ENCODE data around the gene CNNM2.
"Not testable (repeated sequence)": the region's sequence is repeated elsewhere in the genome, so short reads cannot be mapped to it uniquely, and the experiment has no call there.

The CNNM2 gene

DNA sequence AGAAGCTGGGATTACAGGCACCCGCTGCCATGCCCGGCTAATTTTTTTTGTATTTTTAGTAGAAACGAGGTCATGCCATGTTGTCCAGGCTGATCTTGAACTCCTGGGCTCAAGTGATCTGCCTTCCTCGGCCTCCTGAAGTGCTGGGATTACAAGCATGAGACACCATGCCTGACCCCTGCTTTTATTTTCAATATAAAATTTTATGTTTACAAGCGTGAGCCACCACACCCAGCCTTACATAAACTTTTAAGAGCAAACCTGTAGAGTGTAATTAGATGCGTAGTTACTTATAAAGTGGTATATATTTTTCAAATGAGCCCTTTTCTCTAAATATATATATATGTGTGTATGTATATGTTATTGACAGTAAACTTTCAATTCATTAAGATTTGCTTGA is 8.7 kb downstream of the CNNM2 start:
- no peak for DNase-seq (ENCODE audit: low read depth in 3 of 3)

DNA sequence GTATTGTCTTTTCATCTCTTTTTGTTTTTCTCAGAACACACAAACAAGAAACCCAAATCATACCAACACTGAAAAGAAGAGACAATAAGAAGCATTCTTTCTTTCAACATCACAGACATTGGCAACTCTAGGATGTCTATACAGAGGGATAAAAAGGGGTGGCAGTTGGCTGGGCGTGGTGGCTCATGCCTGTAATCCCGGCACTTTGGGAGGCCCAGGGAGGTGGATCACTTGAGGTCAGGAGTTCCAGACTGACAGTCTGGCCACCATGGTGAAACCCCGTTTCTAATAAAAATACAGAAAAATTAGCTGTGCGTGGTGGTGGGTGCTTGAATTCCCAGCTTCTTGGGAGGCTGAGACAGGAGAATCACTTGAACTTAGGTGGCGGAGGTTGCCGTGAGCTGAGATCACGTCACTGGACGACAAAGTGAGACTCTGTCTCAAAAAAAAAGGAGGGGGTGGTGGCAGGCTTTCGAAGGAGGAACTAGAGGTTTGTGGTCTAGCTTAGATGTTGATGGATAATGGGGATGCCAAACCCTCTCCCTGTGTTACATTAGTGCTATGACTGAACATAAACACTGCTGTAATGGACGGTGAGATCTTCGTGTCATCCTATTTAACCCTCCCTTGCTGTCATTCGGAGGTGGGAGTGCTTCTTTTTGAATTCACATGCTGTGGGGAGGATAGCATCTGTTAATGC is 9.4 kb downstream of the CNNM2 start:
- DNase-seq (ENCODE audit: low read depth in 3 of 3), result no peak

DNA sequence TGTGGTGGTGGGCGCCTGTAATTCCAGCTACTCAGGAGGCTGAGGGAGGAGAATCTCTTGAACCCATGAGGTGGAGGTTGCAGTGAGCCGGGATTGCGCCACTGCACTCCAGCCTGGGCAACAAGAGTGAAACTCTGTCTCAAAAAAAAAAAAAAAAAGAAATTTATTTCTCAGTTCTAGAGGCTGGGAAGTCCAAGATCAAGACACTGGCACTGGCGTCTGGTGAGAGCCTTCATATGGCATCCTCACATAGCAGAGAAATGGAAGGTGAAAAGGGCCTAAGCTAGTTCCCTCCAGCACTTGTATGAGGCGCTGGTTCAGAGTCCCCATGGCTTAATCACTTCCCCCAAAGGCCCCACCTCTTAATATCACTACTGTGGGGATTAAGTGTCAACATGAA is 10.3 kb downstream of the CNNM2 start:
- DNase-seq (ENCODE audit: low read depth in 3 of 3), result not testable (repeated sequence)

DNA sequence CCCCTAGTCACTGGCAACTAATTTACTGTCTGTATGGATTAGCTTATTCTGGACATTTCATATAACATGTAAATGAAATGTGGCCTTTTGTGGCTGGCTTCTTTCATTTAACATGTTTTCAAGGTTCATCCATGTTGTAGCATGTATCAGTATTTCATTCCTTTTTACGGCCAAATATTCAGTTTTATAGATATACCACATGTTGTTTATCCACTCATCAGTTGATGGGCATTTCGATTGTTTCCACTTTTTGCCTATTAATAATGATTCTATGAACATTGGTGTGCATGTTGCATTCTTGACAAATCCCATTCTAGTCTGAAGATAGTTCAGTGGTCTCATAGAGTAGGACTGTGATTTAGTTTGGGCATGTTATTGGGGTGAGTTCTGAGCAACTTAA is 12.6 kb downstream of the CNNM2 start:
- no peak for DNase-seq (ENCODE audit: low read depth in 3 of 3)

DNA sequence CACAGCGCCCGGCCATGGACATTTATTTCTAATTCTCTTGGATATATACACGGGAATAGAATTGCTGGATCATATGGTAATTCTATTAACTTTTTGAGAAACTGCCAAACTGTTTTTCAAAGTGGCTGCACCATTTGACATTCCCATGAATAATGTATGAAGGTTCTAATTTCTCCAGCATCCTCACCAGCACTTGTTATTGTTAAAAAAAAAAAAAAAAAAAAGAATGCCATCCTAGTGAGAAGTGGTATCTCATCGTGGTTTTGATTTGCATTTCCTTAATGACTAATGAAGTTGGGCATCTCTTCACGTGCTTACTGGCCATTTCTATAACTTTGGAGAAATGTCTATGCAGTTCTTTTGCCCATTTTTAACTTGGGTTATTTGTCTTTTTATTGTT is 13.5 kb downstream of the CNNM2 start:
- DNase-seq (ENCODE audit: low read depth in 3 of 3), result no peak

DNA sequence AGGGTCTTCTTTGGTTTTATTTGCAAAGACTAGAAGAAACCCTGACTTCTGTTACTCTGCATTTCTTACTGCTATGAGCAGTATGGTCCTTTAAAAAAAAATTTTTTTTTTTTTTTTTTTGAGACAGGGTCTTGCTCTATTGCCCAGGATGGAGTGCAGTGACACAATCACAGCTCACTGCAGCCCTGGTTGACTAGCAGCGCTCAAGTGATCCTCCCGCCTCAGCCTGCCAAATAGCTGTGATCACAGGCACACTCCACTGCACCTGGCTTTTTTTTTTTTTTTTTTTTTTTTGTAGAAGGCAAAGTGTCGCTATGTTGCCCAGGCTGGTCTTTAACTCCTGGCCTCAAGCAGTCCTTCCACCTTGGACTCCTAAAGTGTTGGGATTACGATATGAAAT is 17.4 kb downstream of the CNNM2 start:
- DNase-seq (ENCODE audit: low read depth in 3 of 3), result no peak

DNA sequence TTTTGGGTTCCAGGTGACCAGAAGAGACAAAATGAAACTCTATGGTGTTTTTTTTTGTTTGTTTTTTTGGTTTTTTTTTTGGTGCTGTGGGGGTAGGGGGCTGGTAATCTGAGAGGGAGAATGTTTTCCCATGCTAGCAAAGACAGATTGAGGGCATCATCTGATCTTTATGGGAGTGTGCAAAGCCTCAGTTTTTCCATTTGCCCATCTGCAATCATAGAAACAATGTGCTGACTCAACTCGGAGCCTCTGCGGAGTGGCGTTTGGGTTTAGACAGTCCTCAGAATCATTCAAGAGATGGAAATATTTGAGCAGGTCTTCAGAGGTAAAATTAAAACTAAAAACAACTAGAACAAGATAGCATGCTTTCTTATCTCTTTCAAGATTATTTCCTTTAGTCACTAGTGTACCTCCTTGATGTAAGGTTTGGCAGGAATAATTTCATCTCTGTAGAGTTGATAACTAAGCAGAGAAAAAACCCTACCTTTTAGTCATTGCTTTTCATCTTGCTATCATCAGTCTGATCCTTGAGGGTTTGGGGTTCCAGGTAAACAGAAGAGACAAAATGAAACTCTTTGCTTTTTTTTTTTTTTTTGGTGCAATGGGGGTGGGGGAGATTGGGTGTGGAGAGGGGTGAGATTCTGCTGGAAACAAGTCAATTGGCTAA is 18.0 kb downstream of the CNNM2 start:
- DNase-seq (ENCODE audit: low read depth in 3 of 3), result no peak

DNA sequence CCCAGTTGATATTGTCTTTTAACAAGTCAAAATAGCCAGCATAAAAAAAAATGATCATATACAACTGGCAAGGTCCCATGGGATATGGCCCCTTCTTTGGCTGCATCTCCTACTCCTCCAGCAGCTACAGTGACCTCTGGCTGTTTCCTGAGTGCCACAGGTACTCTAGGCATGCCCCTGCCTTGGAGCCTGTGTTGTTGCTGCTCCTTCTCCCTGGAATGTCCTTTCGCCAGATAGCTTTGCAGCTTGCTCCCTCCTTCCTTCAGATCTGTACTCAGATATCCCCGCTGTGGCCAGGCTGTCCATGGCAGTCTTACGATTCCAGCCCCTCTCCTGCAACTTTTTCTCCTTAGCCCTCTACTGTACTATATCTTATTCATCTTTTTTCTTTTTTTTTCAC is 23.3 kb downstream of the CNNM2 start:
- no peak for DNase-seq (ENCODE audit: low read depth in 3 of 3)

DNA sequence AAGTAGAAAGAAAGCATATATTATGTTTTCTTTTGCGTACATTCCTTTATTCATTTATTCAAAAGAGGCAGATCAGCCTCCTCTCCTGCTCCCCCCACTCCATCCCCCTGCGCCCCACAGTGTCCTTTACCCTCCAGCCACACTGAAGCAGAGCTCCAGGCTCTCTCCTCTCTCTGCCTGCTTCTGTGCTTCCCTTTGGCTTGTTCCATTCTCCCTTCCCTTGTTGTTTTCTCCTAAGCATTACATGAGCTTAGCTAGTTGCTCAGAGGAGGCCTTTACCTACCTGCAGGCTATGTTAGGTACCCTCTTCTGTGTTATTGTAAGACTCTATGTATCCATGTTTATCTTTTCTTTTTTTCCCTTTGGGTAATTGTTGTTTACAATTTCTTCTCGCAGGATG is 27.4 kb downstream of the CNNM2 start:
- DNase-seq (ENCODE audit: low read depth in 3 of 3), result no peak

DNA sequence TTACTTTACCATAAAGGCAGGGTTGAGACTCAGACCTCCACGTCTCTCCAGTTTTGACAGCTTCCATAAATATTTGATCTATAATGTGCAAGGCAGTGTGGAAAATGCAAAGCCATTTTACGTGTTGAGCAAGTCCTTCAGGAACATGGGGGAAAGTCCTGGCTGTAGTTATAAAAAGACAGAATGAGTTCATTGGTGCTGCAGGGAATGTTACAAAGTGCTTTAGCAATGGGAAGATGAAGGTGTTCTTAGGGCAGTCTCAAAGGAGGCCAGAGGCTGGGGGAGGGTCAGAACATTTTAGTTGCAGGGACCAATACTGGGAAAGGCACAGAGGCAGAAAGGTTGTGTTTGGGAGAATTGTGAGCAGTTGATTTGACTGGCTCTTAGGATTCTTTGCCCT is 27.9 kb downstream of the CNNM2 start:
- no peak for DNase-seq (ENCODE audit: low read depth in 3 of 3)

DNA sequence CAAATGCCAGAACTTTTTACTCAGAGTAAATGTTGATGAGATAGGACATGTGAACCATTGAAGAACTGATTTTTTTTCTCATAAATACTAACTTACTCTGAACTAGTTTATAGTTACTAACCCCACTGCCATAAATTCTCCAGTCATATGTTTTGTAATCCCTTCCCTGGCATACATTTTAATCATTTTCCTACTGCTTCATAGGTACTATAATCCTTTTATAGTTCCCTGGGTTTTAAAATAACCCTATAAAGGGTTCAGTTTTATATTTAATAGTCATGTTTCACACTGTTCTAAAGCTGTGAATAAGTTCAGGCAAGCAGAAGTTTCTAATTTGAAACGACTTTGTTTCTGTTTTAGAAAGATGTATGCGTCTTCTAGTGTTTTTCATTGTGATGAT is 28.9 kb downstream of the CNNM2 start:
- DNase-seq (ENCODE audit: low read depth in 3 of 3), result no peak

DNA sequence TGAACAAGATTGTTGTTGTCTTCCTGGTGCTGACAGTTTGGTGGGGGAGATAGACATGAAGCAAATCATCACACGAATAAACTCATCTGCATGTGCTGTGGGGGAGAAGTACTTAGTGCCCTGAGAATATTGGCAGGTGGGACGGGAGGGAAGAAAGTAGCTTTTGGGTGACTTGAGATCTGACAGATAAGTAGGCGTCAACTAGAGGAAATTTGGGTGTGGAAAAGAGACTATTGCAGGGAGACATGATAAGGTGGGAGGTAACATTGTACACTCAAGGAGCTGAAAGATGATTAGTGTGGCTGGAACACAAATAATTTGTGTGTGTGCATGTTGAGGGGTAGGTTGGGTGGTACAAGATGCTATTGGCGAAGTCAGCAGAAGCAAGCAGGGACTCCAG is 30.1 kb downstream of the CNNM2 start:
- DNase-seq (ENCODE audit: low read depth in 3 of 3), result no peak

DNA sequence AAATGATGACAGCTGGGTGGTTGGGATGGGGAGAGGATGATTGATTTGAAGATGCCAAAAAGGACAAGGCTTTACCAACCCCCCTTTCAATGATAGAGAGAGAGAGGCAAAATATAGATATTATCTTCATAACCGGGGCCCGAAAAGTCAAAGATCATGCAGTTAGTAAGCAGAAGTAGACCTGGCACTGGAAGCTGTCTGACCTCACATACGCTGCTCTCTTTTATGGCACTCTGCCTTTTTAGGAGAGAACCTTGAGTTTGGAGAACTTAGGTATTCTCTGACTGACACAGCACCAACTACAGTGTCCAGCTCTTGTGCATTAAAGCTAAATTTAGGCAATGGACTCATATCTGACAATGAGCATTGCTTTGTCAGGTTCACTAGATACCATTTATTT is 30.7 kb downstream of the CNNM2 start:
- DNase-seq (ENCODE audit: low read depth in 3 of 3), result no peak

DNA sequence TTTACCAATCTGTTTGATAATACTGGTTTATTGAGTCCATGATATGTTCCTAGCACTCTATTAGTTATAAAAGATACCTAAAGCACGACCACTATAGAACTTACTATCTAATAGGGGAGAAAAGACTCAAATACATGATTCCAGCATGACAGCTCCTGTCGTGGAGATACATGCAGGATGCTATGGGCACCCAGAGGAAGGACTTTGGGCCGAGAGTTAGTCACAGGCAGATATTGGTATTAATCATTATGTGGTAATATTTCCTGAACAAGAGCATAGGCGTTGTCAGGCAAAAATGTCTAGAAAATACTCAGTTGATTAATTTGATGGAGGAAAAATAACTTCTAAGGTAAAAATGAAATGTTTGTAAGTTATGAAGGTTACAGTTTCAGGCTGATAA is 31.8 kb downstream of the CNNM2 start:
- no peak for DNase-seq (ENCODE audit: low read depth in 3 of 3)

DNA sequence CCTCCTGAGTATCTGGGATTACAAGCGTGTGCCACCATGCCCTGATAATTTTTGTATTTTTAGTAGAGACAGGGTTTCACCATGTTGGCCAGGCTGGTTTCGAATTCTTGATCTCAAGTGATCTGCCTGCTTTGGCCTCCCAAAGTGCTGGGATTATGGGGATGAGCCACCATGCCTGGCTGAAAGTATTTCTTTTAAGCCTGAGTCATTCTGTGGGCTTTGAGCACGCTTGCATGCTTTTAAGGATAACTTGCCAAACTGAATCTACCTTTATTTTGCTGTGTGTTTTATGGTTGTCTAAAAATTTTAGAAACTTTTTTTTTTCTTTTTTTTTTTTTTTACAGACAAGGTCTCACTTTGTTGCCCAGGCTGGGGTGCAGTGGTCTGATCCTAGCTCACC is 33.2 kb downstream of the CNNM2 start:
- DNase-seq (ENCODE audit: low read depth in 3 of 3), result no peak

DNA sequence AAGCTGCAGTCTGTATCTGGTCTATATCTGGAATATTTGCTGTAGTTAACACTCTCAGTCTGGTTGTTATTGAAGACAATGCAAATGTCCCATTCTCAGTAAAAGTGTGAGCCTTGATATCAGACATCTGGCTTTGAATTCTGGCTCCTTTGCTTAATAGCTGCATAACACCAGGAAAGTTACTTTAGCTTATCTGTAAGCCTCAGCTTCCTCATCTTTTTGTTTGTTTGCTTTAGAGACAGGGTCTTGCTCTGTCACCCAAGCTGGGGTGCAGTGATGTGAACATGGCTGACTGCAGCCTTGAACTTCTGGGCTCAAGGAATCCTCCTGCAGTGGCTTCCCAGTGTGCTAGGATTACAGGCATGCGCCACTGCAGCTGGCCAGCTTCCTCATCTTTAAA is 41.3 kb downstream of the CNNM2 start:
- no peak for DNase-seq (ENCODE audit: low read depth in 3 of 3)

DNA sequence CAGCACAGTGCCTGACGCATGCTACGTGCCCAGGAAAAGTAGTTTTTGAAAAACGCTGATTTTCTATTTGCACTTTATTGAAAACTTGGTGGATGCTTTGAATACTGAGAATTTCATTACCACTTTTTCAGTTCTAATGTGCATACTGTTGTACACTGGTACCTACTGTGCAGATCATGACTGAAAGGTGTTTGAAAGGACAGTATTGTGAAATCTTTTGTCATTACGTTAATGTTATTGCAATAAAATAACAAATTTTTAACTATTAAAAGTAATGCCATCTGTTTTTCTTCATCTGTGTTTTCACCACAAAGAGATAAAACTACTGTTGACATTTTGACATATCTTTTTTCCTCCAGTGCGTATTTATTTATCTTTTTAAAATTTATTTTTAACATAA is 42.1 kb downstream of the CNNM2 start:
- DNase-seq (ENCODE audit: low read depth in 3 of 3), result no peak

DNA sequence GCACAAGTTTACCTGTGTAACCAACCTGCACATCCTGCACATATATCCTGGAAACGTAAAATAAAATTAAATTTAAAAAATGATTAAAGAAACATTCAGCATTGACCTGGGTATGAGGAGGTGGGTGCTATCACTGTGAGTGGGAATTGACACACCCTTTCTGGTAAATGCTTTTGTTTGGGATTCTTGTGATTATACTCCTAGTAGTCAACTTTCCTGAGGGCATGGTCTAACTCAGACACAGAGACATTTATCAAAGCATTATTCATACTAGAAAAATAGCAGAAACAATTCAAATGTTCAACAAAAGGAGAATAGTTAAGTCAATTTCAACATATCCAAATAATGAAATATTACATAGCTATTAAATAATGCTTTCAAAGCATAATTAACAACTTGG is 44.2 kb downstream of the CNNM2 start:
- DNase-seq (ENCODE audit: low read depth in 3 of 3), result no peak

DNA sequence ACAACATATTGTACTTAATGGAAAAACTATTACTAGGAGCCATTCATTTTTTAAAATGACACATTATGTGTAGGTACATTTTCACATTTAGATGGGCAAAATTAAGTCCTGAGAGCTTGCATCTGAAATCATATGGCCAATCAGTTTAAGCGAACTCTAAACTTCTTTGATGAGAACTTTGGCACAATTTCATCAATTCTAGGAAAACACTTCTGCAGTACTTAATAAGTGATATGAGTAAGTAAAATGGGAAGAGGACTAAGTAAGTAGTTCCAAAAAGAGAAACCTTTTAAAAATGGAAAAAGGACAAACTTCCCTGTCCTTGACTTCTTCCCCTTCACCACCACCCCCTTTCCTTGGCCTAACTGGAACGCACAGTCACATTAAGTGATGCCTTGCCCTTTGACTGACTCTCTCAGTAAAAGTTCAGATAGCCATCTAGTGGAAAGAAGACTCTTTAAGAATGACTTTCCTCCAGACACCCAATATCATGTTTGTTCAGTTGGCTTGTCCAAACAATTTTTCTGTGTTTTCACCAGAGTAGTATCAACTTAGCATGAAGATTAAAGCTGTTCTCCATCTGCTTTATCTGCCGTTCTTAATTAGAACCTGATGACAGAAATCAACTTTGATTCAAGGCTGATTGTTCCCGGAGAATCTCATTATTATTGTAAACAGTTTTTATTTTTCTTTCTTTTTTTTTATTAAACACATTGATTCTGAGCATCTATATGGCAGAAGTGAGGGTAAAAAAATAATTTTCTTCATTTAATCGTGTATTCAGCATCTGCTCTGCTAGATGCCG is 45.1 kb downstream of the CNNM2 start:
- DNase-seq (ENCODE audit: low read depth in 3 of 3), result no peak

DNA sequence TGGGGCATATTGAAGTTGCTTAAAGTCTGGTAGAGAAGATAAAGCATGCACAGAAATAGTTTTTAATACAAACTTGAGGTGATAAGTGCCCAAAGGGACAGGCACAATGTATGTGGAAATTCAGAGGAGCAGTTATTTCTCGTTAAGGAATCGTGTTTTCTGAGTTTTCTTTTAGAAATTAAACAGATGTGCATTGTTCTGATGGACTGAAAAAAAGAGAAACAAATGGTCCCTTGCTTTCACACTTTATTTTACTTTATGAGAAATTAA is 45.6 kb downstream of the CNNM2 start:
- no peak for DNase-seq (ENCODE audit: low read depth in 3 of 3)

DNA sequence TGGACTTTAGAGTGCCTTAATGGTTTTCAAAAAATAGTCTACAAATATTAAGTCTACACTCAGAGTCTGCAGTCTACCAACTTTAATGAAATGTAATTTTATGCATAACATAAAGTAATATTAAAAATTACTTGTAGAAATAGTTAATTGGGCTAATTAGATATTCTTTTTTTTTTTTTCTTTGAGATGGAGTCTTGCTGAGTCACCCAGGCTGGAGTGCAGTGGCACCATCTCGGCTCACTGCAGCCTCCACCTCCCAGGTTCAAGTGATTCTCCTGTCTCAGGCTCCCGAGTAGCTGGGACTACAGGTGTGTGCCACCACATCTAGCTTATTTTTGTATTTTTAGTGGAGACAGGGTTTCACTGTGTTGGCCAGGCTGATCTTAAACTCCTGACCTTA is 46.0 kb downstream of the CNNM2 start:
- not testable (repeated sequence) for DNase-seq (ENCODE audit: low read depth in 3 of 3)

DNA sequence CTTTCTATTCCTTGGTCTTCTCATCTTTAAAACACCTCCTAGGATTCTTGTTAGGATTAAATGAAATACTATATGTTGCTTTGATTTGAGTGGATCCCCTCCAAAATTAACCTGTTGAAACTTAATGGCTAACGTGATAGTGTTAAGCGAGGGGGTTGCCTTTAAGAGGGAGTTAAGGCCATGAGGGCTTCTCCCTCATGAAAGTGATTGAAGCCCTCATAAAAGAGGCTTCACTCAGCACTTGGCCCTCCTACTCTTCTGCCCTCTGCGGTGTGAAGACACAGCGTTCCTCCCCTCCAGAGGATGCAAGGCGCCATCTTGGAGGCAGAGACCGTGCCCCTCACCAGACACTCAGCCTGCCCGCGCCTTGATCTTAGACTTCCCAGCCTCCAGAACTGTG is 46.6 kb downstream of the CNNM2 start:
- no peak for DNase-seq (ENCODE audit: low read depth in 3 of 3)

DNA sequence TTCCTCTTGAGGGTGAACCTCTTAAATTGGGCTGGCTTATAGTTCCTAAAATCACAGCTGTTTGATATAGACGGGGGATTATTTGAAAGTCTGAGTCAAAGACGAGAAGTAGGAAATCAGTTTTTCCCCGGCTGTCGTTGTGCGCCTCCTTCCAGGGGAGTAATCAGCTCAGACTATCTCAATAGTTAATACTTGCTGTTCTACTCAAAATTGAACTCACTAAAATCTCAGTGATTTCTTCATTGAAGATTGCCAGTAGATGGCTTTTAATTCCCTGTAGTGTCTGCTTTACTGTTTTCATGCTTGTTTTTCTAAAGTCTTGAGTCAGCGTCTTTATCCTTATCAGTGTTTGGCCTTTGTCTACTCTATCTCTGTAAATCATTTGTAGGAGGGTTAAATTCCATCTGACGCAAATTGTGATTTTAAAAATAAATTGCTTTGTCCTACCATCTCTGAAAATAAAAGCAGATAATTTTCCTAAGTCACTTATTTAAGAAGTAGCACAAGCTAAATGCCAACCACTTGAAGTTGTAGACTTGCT is 47.3 kb downstream of the CNNM2 start:
- DNase-seq (ENCODE audit: low read depth in 3 of 3), result no peak

Measured in stimulated activated CD4-positive, alpha-beta T cell treated with anti-CD3 and anti-CD28 coated beads, TNF-alpha, amount 100 ng/mL, for 48 hours (primary cell).